Measurements from ENCODE around the gene RHBDL1.
"Not testable (repeated sequence)": the region's sequence is repeated elsewhere in the genome, so short reads cannot be mapped to it uniquely, and the experiment has no call there.

RHBDL1 gene

DNA sequence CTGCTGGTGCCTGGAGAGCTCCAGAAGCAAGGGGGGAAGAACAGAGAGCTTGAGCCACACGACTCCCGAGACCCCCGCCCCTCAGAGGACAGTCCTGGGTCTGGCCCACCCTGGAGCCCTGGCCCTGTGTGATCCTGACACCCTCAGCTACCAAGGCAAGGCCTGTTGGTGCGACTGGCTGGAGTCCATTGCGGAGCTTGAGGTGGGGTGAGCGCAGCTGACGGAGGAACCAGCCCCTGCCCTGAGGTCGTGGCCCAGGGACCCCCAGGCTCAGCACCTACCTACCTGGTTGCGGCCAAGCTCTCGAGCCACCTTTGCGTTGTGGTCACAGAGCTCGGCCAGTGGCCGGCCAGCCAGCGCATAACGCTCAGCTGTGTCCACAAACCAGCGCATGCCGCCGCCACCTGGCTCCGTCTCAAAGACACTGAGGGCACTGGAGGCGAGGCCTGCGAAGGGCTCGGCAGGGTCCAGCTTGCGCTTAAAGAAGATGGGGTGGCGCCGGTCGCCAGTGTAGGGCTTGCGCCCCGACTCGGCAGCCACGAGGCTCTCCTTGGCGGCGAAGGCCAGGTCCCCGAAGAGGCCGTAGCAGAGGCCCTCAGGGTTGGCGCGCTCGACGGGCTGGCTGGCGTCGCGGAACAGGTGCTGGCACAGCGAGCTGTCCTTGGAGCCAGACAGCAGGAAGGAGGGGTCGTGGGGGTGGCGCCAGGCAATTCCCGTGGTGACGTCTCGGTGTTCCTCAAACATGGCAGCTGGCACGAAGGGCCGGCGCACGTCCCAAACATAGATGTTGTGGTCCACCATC, 11.2 kb downstream of the RHBDL1 start:
- no peak for DNase-seq (ENCODE audit: low read depth)

- DNase-seq (ENCODE audit: low read depth) = no peak
Measured at GRCh38 chr16:687499-687898, 12.0 kb downstream of the RHBDL1 start.

GRCh38 chr16:689175-689897, 13.9 kb downstream of the RHBDL1 start:
- DNase-seq (ENCODE audit: low read depth) = no peak

DNA sequence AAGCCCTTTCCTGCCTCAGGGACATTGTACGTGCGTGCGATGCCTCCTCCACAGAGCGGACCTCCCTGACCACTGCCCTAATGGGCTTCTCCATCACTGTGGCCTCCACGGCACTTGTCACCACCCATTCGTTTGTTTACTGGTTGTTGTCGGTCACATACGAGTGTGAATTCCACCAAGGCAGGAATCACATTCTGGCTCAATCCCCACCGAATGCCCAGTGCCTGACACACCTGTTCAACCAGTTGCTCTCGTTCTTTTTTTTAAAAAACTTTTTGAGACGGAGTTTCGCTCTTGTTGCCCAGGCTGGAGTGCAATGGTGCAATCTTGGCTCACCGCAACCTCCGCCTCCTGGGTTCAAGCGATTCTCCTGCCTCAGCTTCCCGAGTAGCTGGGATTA, 15.8 kb downstream of the RHBDL1 start:
- not testable (repeated sequence) for DNase-seq (ENCODE audit: low read depth)

- DNase-seq (ENCODE audit: low read depth) = no peak
Measured at GRCh38 chr16:692356-693108, 17.1 kb downstream of the RHBDL1 start.

GRCh38 chr16:693364-693763, 17.9 kb downstream of the RHBDL1 start:
- DNase-seq (ENCODE audit: low read depth) = no peak

- no peak for DNase-seq (ENCODE audit: low read depth)
Measured at GRCh38 chr16:693766-694165, 18.3 kb downstream of the RHBDL1 start.

GRCh38 chr16:694187-694862, 18.9 kb downstream of the RHBDL1 start:
- no peak for DNase-seq (ENCODE audit: low read depth)

DNA sequence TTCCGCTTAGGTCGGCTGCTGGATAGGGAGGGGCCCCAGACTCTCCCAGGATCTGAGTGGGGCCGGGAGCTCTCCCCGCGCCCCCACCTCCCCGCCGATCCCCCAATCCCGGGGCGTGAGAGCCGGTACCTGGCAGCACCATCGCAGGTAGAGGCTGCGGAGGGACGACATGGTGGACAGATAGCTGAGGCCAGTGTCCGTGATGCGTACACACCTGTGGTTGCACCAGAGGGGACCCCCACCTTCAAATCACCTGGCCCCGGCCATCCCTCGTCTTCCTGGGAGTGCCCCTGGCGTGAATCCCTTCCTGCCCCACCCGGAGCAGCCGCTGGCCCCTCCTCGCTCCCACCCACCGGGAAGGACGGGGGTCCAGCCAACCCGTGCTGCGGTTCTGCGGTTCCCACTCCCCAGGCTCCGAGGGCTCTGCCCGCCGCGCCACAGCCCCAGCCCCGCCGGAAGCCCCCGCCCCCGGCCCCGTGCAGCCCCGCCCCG, 19.4 kb downstream of the RHBDL1 start:
- no peak for DNase-seq (ENCODE audit: low read depth)

- DNase-seq (ENCODE audit: low read depth) = no peak
Measured at GRCh38 chr16:695355-696089, 20.1 kb downstream of the RHBDL1 start.

DNA sequence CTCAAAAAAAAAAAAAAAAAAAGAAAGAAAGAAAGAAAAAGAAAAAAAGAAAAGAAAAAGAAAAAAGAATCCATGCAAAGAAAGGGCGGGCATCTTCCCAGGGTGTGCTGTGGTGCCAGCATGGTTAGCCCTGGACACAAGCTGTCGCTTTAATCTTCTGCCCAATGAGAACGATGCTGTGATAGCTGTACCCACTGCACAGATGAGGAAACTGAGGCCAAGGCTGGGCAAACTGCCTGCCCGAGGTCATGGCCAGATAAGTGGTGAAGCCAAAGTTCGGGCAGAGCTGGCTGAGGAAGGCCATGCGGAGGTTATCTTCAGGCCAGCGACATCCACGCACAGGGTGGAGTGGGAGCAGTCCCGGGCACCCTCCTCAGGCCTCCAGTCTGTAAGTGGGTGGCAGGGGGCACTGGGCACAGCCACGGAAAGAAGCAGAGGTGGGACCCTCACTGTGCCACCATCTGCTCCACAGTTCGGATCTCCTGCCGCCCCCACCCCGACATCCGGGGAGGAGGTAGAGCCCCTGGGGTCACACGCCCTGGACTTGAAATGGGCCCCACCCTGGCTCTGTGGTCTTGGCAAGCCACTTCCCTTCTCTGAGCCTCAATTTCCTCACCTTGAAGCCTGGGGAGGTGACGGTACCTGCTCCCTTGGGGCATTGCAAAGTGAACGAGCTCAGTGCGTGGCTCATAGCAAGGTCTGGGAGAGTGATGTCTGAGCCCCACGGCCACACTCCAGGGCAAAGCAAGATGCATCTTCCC, 23.6 kb downstream of the RHBDL1 start:
- no peak for DNase-seq (ENCODE audit: low read depth)

- DNase-seq (ENCODE audit: low read depth) = peak; percentile 30
Measured at GRCh38 chr16:700684-701584, 25.5 kb downstream of the RHBDL1 start.

- no peak for DNase-seq (ENCODE audit: low read depth)
Measured at GRCh38 chr16:702341-702740, 26.9 kb downstream of the RHBDL1 start.

DNA sequence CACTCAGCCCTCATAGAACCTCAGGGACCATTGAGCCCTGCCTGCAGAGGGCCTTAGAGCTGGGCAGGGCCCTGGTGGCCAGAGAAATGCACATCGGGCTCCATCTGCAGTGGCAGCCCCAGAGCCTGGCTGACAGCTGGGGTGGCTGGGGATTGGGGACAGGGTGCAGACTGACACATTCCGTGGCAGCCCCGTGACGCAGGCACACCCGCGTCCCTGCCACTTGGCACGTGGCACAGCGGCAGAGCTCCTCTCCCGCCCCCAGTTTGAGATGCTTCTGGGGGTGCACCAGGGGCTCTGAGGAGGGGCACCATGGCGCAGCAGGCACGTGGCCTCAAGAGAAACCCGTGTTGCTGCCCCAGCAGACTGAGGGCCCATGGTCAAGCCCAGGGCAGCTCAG, 27.9 kb downstream of the RHBDL1 start:
- no peak for DNase-seq (ENCODE audit: low read depth)

DNA sequence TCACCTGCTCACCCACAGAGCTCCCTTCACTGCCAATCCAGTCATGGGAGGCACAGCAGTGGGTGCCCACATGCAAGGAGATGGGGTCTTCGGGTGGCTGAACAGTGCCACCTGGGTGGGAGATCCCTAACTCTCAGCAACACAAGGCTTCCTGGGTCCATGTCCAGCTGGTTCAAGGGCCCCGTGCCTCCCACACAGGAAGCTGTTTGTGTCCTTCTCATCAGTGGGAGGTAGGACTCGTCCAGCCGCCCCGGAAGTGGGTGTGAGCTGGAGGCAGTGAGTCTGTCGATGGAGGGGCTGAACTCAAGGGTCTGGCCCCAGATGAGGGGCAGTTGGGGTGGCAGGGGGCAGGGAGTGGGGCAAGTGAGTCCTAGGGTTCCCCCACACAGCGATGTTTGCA, 28.6 kb downstream of the RHBDL1 start:
- no peak for DNase-seq (ENCODE audit: low read depth)

GRCh38 chr16:704552-705380, 29.3 kb downstream of the RHBDL1 start:
- DNase-seq (ENCODE audit: low read depth) = no peak

GRCh38 chr16:705431-706188, 30.1 kb downstream of the RHBDL1 start, which contains the start of gene FBXL16:
Gene FBXL16 (minus strand): TSS chr16:705801. CDS start chr16:697405, 8,396 bp downstream.
- no peak for DNase-seq (ENCODE audit: low read depth)
